Liver (tissue), 9 donors: ENCODE data around the gene KIF5A. TPM values are rescaled to one million over a fixed set of nuclear protein-coding genes. Genes with fewer than 3 reads are reported as not detected.

Source experiments
- DNase-seq: peaks from one replicate; pipeline ENCODE4 v3.0.0-alpha.2; 2017; ENCODE audit warnings: low spot score
- H3K27ac ChIP-seq, 2 donors: one replicate each; pipeline ENCODE4 v1.7.0; 2013; ENCODE audit warnings: inconsistent platforms in 2 of 2, low read length in 2 of 2, control low read depth in 1 of 2, low read depth in 1 of 2, mild to moderate bottlenecking in 1 of 2
- H3K27me3 ChIP-seq, 4 donors: one replicate each; pipeline versions ENCODE4 v1.6.1 to v1.7.0; 2013; ENCODE audit warnings: low read length in 3 of 4, inconsistent platforms in 1 of 4, mild to moderate bottlenecking in 1 of 4, moderate library complexity in 1 of 4; ENCODE audit not compliant: control insufficient read depth in 4 of 4, insufficient read depth in 4 of 4
- H3K36me3 ChIP-seq, 4 donors: one replicate each; pipeline versions ENCODE4 v1.6.1 to v1.7.0; 2013; ENCODE audit warnings: low read length in 3 of 4, mild to moderate bottlenecking in 3 of 4, low read depth in 1 of 4, moderate library complexity in 1 of 4; ENCODE audit not compliant: control insufficient read depth in 4 of 4, insufficient read depth in 3 of 4
- H3K4me1 ChIP-seq, 4 donors: one replicate each; pipeline versions ENCODE4 v1.6.1 to v1.7.0; 2013; ENCODE audit warnings: low read length in 3 of 4, mild to moderate bottlenecking in 3 of 4, moderate library complexity in 1 of 4; ENCODE audit not compliant: control insufficient read depth in 4 of 4, insufficient read depth in 4 of 4
- H3K4me3 ChIP-seq, 3 donors: one replicate each; pipeline versions ENCODE4 v1.6.1 to v1.7.0; 2013; ENCODE audit warnings: low read length in 3 of 3, control low read depth in 1 of 3, low read depth in 1 of 3, mild to moderate bottlenecking in 1 of 3
- H3K9ac ChIP-seq, 2 donors: one replicate each; pipeline ENCODE4 v1.7.0; 2013; ENCODE audit warnings: low read length in 2 of 2, mild to moderate bottlenecking in 2 of 2, moderate library complexity in 2 of 2, control low read depth in 1 of 2, low read depth in 1 of 2
- H3K9me3 ChIP-seq, 4 donors: one replicate each; pipeline versions ENCODE4 v1.6.1 to v1.7.0; 2013; ENCODE audit warnings: low read length in 3 of 4; ENCODE audit not compliant: control insufficient read depth in 4 of 4
- CTCF ChIP-seq: fragments of 150-350 bp; IDR thresholded peaks from 2 replicates; pipeline ENCODE4 v1.5.1; 2017; ENCODE audit warnings: improper control_type of control experiment, low read depth, low read length; ENCODE audit not compliant: missing input control
- EGR1 ChIP-seq, 2 donors: IDR thresholded peaks; 2 replicates each; pipeline ENCODE4 v1.6.1; 2016 to 2018; ENCODE audit warnings: antibody characterized with exemption in 2 of 2, low read depth in 2 of 2
- FOXA1 ChIP-seq: IDR thresholded peaks from 2 replicates; pipeline ENCODE4 v1.6.1; 2016; ENCODE audit warnings: antibody characterized with exemption
- FOXA2 ChIP-seq: IDR thresholded peaks from 2 replicates; pipeline ENCODE4 v1.6.1; 2016; ENCODE audit warnings: antibody characterized with exemption
- GABPA ChIP-seq, 2 donors: IDR thresholded peaks in 1 of 2; conservative IDR thresholded peaks in 1 of 2; 2 replicates each; pipeline ENCODE4 v1.6.1; 2016; ENCODE audit warnings: antibody characterized with exemption in 2 of 2, mild to moderate bottlenecking in 1 of 2, moderate library complexity in 1 of 2
- HNF4A ChIP-seq, 2 donors: conservative IDR thresholded peaks; 2 replicates each; pipeline ENCODE4 v1.6.1; 2016; ENCODE audit warnings: antibody characterized with exemption in 2 of 2, mild to moderate bottlenecking in 2 of 2
- HNF4G ChIP-seq: IDR thresholded peaks from 2 replicates; pipeline ENCODE4 v1.6.1; 2016; ENCODE audit warnings: antibody characterized with exemption
- JUND ChIP-seq, 2 donors: IDR thresholded peaks; 2 replicates each; pipeline ENCODE4 v1.6.1; 2016; ENCODE audit warnings: antibody characterized with exemption in 2 of 2
- MAX ChIP-seq: IDR thresholded peaks from 2 replicates; pipeline ENCODE4 v1.6.1; 2016; ENCODE audit warnings: antibody characterized with exemption
- NR2F2 ChIP-seq: IDR thresholded peaks from 2 replicates; pipeline ENCODE4 v1.6.1; 2016; ENCODE audit warnings: antibody characterized with exemption
- RAD21 ChIP-seq, 2 donors: IDR thresholded peaks; 2 replicates each; pipeline ENCODE4 v1.6.1; 2016; ENCODE audit warnings: antibody characterized with exemption in 2 of 2, mild to moderate bottlenecking in 2 of 2
- REST ChIP-seq: IDR thresholded peaks from 2 replicates; pipeline ENCODE4 v1.6.1; 2016; ENCODE audit warnings: antibody characterized with exemption, mild to moderate bottlenecking
- RXRA ChIP-seq, 2 donors: IDR thresholded peaks; 2 replicates each; pipeline ENCODE4 v1.6.1; 2017 to 2018; ENCODE audit warnings: antibody characterized with exemption in 2 of 2, mild to moderate bottlenecking in 1 of 2
- SP1 ChIP-seq: IDR thresholded peaks from 2 replicates; pipeline ENCODE4 v1.6.1; 2018; ENCODE audit warnings: antibody characterized with exemption, mild to moderate bottlenecking
- TAF1 ChIP-seq: conservative IDR thresholded peaks from 2 replicates; pipeline ENCODE4 v1.6.1; 2016; ENCODE audit warnings: antibody characterized with exemption, mild to moderate bottlenecking
- YY1 ChIP-seq: IDR thresholded peaks from 2 replicates; pipeline ENCODE4 v1.6.1; 2016; ENCODE audit warnings: antibody characterized with exemption, mild to moderate bottlenecking
- ZBTB33 ChIP-seq: IDR thresholded peaks from 2 replicates; pipeline ENCODE4 v1.6.1; 2016; ENCODE audit warnings: antibody characterized with exemption
- WGBS: extraction: QIAGEN DNeasy Blood & Tissue Kit; methylation state at CpG from one replicate; pipeline ENCODE4 v1.1.7; 2013; 5-methylcytosine and 5-hydroxymethylcytosine counted together
- polyA plus RNA-seq, 2 donors: library from polyadenylated mRNA; stranded (reverse) in 1 of 2; unstranded in 1 of 2; fragments of 200-250 nt in 1 of 2; fragments of >200 nt in 1 of 2; fragmentation: Nextera tagmentation in 1 of 2; extraction: Ambion mirVana in 1 of 2; gene quantifications; one replicate each; pipeline versions ENCODE4 v1.2.1 to v1.2.3, GENCODE V29; 2013 to 2015
- total RNA-seq, 2 donors: library from RNA; depleted of rRNA; stranded (reverse); fragments of >200 nt; gene quantifications; one replicate each; pipeline ENCODE4 v1.2.3, GENCODE V29; 2014
- TF ChIP-seq, protein P1 (sequence below): IDR thresholded peaks from 2 replicates; pipeline ENCODE4 v1.6.1; 2016; ENCODE audit warnings: antibody characterized with exemption
- donor health status: healthy.
- donor health status: healthy.
- donor health status: healthy.
- donor health status: healthy.
- donor health status: healthy.

KIF5A gene
- total and polyA plus RNA-seq, 4 donors = 0.01 to 0.42 TPM; not detected in 2

GRCh38 chr12:57515408-57515933, 34.4 kb upstream of the KIF5A start:
- H3K27me3 ChIP-seq = no peaks in the 10 kb centered on the region
- H3K4me1 ChIP-seq = peaks cover 1 to 23% (median 13%) of the 10 kb centered on the region in 4 donors
- H3K9me3 ChIP-seq = no peaks in the 10 kb centered on the region
- peaks cover 5 to 57% (median 49%) of the 10 kb centered on the region in 4 donors for H3K36me3 ChIP-seq
- H3K9ac ChIP-seq = no peak overlapping the region
- H3K4me3 ChIP-seq = no peak overlapping the region
- no peak for DNase-seq
- 70% methylated on average over 3 of the region's 3 CpGs for WGBS
- no peak overlapping the region for H3K27ac ChIP-seq
- no peak for TF ChIP-seq REST
- no peak for TF ChIP-seq HNF4A (conservative IDR thresholded peaks at IDR 0.05)
- no peak for TF ChIP-seq JUND (IDR thresholded peaks at IDR 0.05)
- no peak for TF ChIP-seq EGR1 (IDR thresholded peaks at IDR 0.05; ENCODE audit: low read depth in 2 of 2)
- no peak for TF ChIP-seq YY1
- no peak for TF ChIP-seq SP1
- TF ChIP-seq FOXA1 = no peak
- no peak for TF ChIP-seq FOXA2
- TF ChIP-seq CTCF = no peak
- TF ChIP-seq TAF1 = no peak
- no peak for TF ChIP-seq ZBTB33
- TF ChIP-seq NR2F2 = no peak
- no peak for TF ChIP-seq MAX
- TF ChIP-seq RAD21 (IDR thresholded peaks at IDR 0.05) = no peak
- TF ChIP-seq RXRA (IDR thresholded peaks at IDR 0.05) = no peak
- no peak for TF ChIP-seq HNF4G
- TF ChIP-seq, protein P1, sequence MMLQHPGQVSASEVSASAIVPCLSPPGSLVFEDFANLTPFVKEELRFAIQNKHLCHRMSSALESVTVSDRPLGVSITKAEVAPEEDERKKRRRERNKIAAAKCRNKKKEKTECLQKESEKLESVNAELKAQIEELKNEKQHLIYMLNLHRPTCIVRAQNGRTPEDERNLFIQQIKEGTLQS = no peak
- TF ChIP-seq GABPA (IDR thresholded peaks at IDR 0.05 in 1 of 2, conservative IDR thresholded peaks at IDR 0.05 in 1 of 2) = no peak
